Measurements from ENCODE around the gene ZFYVE9.

Gene ZFYVE9

GRCh38 chr1:52153010-52153409, 11.1 kb downstream of the ZFYVE9 start:
- no peak for DNase-seq (ENCODE audit: low read depth)
- no peak overlapping the region for H3K4me3 ChIP-seq (ENCODE audit: low read depth, low read length)
- no peak for TF ChIP-seq CTCF (IDR thresholded peaks at IDR 0.05; ENCODE audit: low read depth, low read length, missing control alignments)

- no peak for TF ChIP-seq CTCF (IDR thresholded peaks at IDR 0.05; ENCODE audit: low read depth, low read length, missing control alignments)
- no peak for DNase-seq (ENCODE audit: low read depth)
- H3K4me3 ChIP-seq (ENCODE audit: low read depth, low read length) = no peak overlapping the region
Observed at GRCh38 chr1:52153898-52154297, 12.0 kb downstream of the ZFYVE9 start.

GRCh38 chr1:52156460-52156859, 14.6 kb downstream of the ZFYVE9 start:
- no peak overlapping the region for H3K4me3 ChIP-seq (ENCODE audit: low read depth, low read length)
- DNase-seq (ENCODE audit: low read depth) = no peak
- no peak for TF ChIP-seq CTCF (IDR thresholded peaks at IDR 0.05; ENCODE audit: low read depth, low read length, missing control alignments)

- H3K4me3 ChIP-seq (ENCODE audit: low read depth, low read length) = no peak overlapping the region
- TF ChIP-seq CTCF (IDR thresholded peaks at IDR 0.05; ENCODE audit: low read depth, low read length, missing control alignments) = no peak
- no peak for DNase-seq (ENCODE audit: low read depth)
Observed at GRCh38 chr1:52157582-52157981, 15.7 kb downstream of the ZFYVE9 start.

- no peak for TF ChIP-seq CTCF (IDR thresholded peaks at IDR 0.05; ENCODE audit: low read depth, low read length, missing control alignments)
- no peak overlapping the region for H3K4me3 ChIP-seq (ENCODE audit: low read depth, low read length)
- DNase-seq (ENCODE audit: low read depth) = no peak
Observed at GRCh38 chr1:52158218-52158617, 16.3 kb downstream of the ZFYVE9 start.

- no peak for DNase-seq (ENCODE audit: low read depth)
Observed at GRCh38 chr1:52159033-52159789, 17.3 kb downstream of the ZFYVE9 start.

More at GRCh38 chr1:52159033-52159789, 17.3 kb downstream of the ZFYVE9 start:
- TF ChIP-seq CTCF (IDR thresholded peaks at IDR 0.05; ENCODE audit: low read depth, low read length, missing control alignments) = no peak
- no peak overlapping the region for H3K4me3 ChIP-seq (ENCODE audit: low read depth, low read length)
